ENCODE measurements around the gene KLF1. TPM values are rescaled to one million over a fixed set of nuclear protein-coding genes. Genes with fewer than 3 reads are reported as not detected.

KLF1 gene
- total RNA-seq, 1 donor from 2014 or later: not detected

DNA sequence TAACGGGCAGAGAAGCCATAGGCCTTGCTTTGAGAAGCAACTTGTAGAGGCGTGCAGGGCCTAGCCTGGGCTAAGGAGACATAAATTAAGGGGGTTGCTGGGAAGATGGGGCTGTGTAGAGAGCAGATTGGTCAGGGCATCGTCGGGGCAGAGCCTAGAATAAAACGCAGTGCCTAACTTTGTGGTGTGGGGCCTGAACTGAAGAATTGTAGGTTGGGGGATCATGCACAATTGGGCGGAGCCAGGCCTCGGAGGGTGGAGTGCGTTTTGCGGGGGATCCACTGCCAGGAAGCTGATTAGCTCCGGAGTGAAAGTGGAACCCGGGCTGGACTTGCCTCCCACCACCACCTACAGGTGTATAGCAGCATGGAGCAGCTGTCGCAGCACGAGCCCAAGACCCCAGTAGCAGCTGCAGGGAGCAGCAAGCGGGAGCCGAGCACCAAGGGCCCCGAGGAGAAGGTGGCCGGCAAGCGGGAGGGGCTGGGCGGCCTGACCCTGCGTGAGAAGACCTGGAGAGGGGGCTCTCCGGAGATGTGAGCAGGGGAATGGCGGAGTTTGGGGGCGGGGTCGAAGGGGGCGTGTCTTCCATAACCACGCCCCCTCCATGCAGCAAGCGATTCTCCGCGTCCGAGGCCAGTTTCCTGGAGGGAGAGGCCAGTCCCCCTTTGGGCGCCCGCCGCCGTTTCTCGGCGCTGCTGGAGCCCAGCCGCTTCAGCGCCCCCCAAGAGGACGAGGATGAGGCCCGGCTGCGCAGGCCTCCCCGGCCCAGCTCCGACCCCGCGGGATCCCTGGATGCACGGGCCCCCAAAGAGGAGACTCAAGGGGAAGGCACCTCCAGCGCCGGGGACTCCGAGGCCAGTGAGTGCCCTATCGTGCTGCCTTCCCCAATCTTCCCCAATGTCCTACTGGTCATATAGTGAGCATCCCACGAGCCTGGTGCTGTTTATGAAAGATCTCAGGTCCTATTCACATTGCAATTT is 19.6 kb downstream of the KLF1 start:
- peak; percentile 23 for TF ChIP-seq CTCF (IDR thresholded peaks at IDR 0.05)
- peak overlapping the region; percentile 52 for H3K4me3 Mint-ChIP-seq (ENCODE audit: unreplicated experiment)

DNA sequence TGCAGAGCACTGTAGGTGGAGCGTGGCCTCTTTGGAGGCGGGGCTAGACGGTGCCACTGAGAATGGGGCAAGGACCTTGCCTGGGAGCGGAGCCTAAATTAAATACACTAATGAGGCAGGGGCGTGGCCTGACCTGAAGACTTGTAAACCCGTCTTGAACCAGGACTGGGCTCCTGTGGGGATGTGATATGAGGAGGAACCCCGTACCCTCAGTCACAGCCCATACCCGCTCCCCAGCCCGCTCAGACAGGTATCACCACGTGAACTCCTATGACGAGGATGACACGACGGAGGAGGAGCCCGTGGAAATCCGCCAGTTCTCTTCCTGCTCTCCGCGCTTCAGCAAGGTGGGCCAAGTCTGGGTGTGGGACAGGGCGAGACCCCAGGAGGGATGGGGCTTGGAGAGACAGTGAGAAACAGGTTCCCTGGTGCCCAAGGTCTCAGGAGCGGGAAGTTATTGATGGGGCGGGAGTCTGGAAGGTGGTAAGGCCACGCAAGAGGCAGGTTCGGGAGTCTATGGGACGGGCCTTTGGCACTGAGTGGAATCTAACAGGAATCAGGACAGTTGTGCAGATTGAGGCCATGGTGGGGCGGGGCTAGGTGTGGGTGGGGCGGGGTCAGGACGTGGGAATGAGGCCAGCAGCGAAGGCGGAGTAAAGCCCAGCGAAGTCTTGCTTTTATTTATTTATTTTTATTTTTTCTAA is 20.4 kb downstream of the KLF1 start:
- peaks cover 3% of the 10 kb centered on the region for H3K4me1 Mint-ChIP-seq (ENCODE audit: low read depth)
- H3K27me3 Mint-ChIP-seq (ENCODE audit: low read depth): peaks cover 11% of the 10 kb centered on the region
- no peaks in the 10 kb centered on the region for H3K9me3 Mint-ChIP-seq (ENCODE audit: low read depth)
- no peaks in the 10 kb centered on the region for H3K36me3 Mint-ChIP-seq (ENCODE audit: low read depth)
- no peak for TF ChIP-seq CTCF (IDR thresholded peaks at IDR 0.05)
- H3K27ac Mint-ChIP-seq (ENCODE audit: unreplicated experiment): no peak overlapping the region
- peak overlapping the region; percentile 16 for H3K4me3 Mint-ChIP-seq (ENCODE audit: unreplicated experiment)
- no peak for DNase-seq (ENCODE audit: low spot score)

More for the DNA sequence above, 19.6 kb downstream of the KLF1 start:
- H3K4me1 Mint-ChIP-seq (ENCODE audit: low read depth): peaks cover 3% of the 10 kb centered on the region
- H3K27me3 Mint-ChIP-seq (ENCODE audit: low read depth): peaks cover 11% of the 10 kb centered on the region
- peaks cover 2% of the 10 kb centered on the region for H3K36me3 Mint-ChIP-seq (ENCODE audit: low read depth)
- no peak overlapping the region for H3K27ac Mint-ChIP-seq (ENCODE audit: unreplicated experiment)
- H3K9me3 Mint-ChIP-seq (ENCODE audit: low read depth): no peaks in the 10 kb centered on the region
- no peak for DNase-seq (ENCODE audit: low spot score)

GRCh38 chr19:12865746-12866415 is 21.1 kb downstream of the KLF1 start:
- Mint-ChIP-seq H3K27me3 (ENCODE audit: low read depth) (peaks cover 11% of the 10 kb centered on the region), H3K36me3 (ENCODE audit: low read depth) (no peaks in the 10 kb centered on the region), H3K9me3 (ENCODE audit: low read depth) (no peaks in the 10 kb centered on the region), H3K27ac (ENCODE audit: unreplicated experiment) (no peak overlapping the region), H3K4me3 (ENCODE audit: unreplicated experiment) (no peak overlapping the region), H3K4me1 (ENCODE audit: low read depth) (peaks cover 3% of the 10 kb centered on the region)
- no peak for DNase-seq (ENCODE audit: low spot score)
- no peak for TF ChIP-seq CTCF (IDR thresholded peaks at IDR 0.05)

DNA sequence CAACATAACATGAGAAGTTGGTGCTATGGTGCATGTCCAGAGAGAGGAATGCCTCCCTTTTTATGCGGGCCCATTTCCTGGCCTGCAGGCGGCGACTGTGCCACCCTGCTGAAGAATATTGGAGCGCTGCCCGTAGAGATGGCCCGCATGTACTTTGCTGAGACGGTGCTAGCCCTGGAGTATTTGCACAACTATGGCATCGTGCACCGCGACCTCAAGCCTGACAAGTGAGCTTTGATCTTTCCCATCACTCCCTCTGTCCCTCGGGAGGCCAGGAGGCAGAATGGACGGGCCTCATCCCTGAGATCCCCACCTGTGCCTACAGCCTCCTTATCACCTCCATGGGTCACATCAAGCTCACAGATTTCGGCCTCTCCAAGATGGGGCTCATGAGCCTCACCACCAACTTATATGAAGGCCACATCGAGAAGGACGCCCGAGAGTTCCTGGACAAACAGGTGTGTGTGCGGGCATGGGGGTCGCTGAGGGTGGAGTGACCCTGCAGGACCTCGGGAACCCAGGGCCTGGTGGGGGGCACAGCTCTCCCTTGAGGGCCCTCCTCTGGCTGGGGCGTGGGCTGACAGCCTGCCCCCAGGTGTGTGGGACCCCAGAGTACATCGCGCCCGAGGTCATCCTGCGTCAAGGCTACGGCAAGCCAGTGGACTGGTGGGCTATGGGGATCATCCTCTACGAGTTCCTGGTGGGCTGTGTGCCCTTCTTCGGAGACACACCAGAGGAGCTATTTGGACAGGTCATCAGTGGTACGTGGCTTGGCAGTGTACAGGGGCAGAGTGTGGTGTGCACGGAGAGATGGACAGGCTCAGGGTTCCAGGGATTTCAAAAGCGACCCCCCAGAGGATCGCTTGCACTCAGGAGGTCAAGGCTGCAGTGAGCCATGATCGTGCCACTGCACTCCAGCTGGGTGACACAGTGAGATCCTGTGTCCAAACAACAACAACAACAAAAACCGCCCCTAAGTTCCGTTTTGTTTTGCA is 22.0 kb downstream of the KLF1 start:
- no peaks in the 10 kb centered on the region for H3K36me3 Mint-ChIP-seq (ENCODE audit: low read depth)
- no peak for DNase-seq (ENCODE audit: low spot score)
- peaks cover 11% of the 10 kb centered on the region for H3K27me3 Mint-ChIP-seq (ENCODE audit: low read depth)
- no peak overlapping the region for H3K4me3 Mint-ChIP-seq (ENCODE audit: unreplicated experiment)
- H3K9me3 Mint-ChIP-seq (ENCODE audit: low read depth): no peaks in the 10 kb centered on the region
- TF ChIP-seq CTCF (IDR thresholded peaks at IDR 0.05): no peak
- peaks cover 3% of the 10 kb centered on the region for H3K4me1 Mint-ChIP-seq (ENCODE audit: low read depth)
- no peak overlapping the region for H3K27ac Mint-ChIP-seq (ENCODE audit: unreplicated experiment)

All from chondrocyte (in vitro differentiated cells).